ENCODE data around the gene GLYAT. TPM values are rescaled to one million over a fixed set of nuclear protein-coding genes. Genes with fewer than 3 reads are reported as not detected.

The GLYAT gene
- total RNA-seq, 4 donors from 2014 or later = 0.67 to 1.1 TPM; not detected in 2

GRCh38 chr11:58676563-58677135, 55.1 kb downstream of the GLYAT start:
- Histone ChIP-seq H3K27ac (no peak overlapping the region), H3K9me3 (no peaks in the 10 kb centered on the region), H3K27me3 (peaks cover 41% of the 10 kb centered on the region), H3K4me1 (peaks cover 0 to 5% (median 0%) of the 10 kb centered on the region in 3 donors), H3K36me3 (no peaks in the 10 kb centered on the region), H3K4me3 (no peak overlapping the region)
- WGBS, 2 donors (ENCODE audit: low coverage in 1 of 2) = 50 to 52% methylated on average over 1 of the region's 1 CpG
- TF ChIP-seq EP300 (IDR thresholded peaks at IDR 0.05) (no peak), POLR2AphosphoS5 (IDR thresholded peaks at IDR 0.05) (no peak), POLR2A (IDR thresholded peaks at IDR 0.05) (no peak), CTCF (IDR thresholded peaks at IDR 0.05) (no peak)
- no peak for ATAC-seq

GRCh38 chr11:58675334-58676155, 56.2 kb downstream of the GLYAT start:
- peak; percentile 75 for ATAC-seq
- no peak overlapping the region for H3K27ac ChIP-seq
- H3K4me1 ChIP-seq = peaks cover 0 to 5% (median 0%) of the 10 kb centered on the region in 3 donors
- no peaks in the 10 kb centered on the region for H3K36me3 ChIP-seq
- WGBS, 2 donors (ENCODE audit: low coverage in 1 of 2) = 33 to 48% methylated on average over 7 to 12 of the region's 13 CpGs
- peaks cover 32% of the 10 kb centered on the region for H3K27me3 ChIP-seq
- TF ChIP-seq CTCF (IDR thresholded peaks at IDR 0.05) (peak; percentile 67 to 89 (median 78)), POLR2AphosphoS5 (IDR thresholded peaks at IDR 0.05) (no peak)
- H3K9me3 ChIP-seq = no peaks in the 10 kb centered on the region
- no peak overlapping the region for H3K4me3 ChIP-seq

GRCh38 chr11:58674609-58675008, 57.1 kb downstream of the GLYAT start:
- 69 to 78% methylated on average over 7 to 11 of the region's 12 CpGs for WGBS, 2 donors (ENCODE audit: low coverage in 1 of 2)
- Histone ChIP-seq H3K9me3 (no peaks in the 10 kb centered on the region), H3K36me3 (no peaks in the 10 kb centered on the region), H3K4me1 (peaks cover 0 to 5% (median 0%) of the 10 kb centered on the region in 3 donors), H3K4me3 (no peak overlapping the region), H3K27me3 (peaks cover 24% of the 10 kb centered on the region), H3K27ac (no peak overlapping the region)
- TF ChIP-seq CTCF (IDR thresholded peaks at IDR 0.05) (no peak), POLR2A (IDR thresholded peaks at IDR 0.05) (no peak), POLR2AphosphoS5 (IDR thresholded peaks at IDR 0.05) (no peak), EP300 (IDR thresholded peaks at IDR 0.05) (no peak)
- ATAC-seq = no peak

- WGBS, 2 donors (ENCODE audit: low coverage in 1 of 2) = 57 to 72% methylated on average over 2 to 6 of the region's 6 CpGs
- no peak for TF ChIP-seq CTCF (IDR thresholded peaks at IDR 0.05)
- no peak for TF ChIP-seq POLR2AphosphoS5 (IDR thresholded peaks at IDR 0.05)
- no peak for TF ChIP-seq EP300 (IDR thresholded peaks at IDR 0.05)
- no peak for TF ChIP-seq POLR2A (IDR thresholded peaks at IDR 0.05)
- no peak overlapping the region for H3K4me3 ChIP-seq
Observed at GRCh38 chr11:58671983-58672633, 59.6 kb downstream of the GLYAT start.

More at GRCh38 chr11:58671983-58672633, 59.6 kb downstream of the GLYAT start:
- no peak for ATAC-seq
- H3K9me3 ChIP-seq = no peaks in the 10 kb centered on the region
- peaks cover 0 to 5% (median 0%) of the 10 kb centered on the region in 3 donors for H3K4me1 ChIP-seq
- H3K27me3 ChIP-seq = peaks cover 17% of the 10 kb centered on the region
- no peaks in the 10 kb centered on the region for H3K36me3 ChIP-seq
- H3K27ac ChIP-seq = no peak overlapping the region

Data from gastroesophageal sphincter (tissue), 4 donors.